Body of pancreas (tissue), 4 donors: ENCODE results near the gene TFAM.

ENCODE experiments used
- CTCF ChIP-seq, 7 experiments: fragments of 450-650 bp in 4 of 7; fragments of 200-600 bp in 3 of 7; sonication (generic) in 3 of 7; IDR thresholded peaks; one replicate each; pipeline ENCODE4 v1.5.1; 2016 to 2019; ENCODE audit warnings: antibody characterized with exemption in 7 of 7
- POLR2A ChIP-seq, 3 donors: fragments of 450-650 bp; IDR thresholded peaks; one replicate each; pipeline ENCODE4 v1.6.1; 2016; ENCODE audit warnings: antibody characterized with exemption in 3 of 3, mild to moderate bottlenecking in 2 of 3

DNA sequence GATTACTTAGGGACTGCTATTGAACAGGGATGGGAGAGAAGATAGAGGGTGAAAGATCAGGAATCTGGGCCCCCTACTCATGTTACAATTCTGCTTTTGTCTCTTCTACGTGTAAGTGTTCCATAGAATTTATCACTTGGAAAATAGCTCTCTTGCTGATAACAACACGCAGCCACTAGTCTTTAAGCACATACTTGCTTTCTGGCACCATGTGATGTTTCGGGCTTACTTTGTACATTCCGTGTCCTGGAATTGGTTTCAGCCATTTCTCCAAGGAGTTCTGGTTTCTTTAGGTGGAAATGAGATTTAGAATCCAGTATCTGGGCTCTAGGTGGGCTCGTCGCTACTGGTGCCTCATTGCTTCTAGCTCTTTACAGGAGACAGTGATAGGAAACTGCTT lies 59.7 kb downstream of the TFAM start:
- no peak for TF ChIP-seq CTCF (IDR thresholded peaks at IDR 0.05)
- no peak for TF ChIP-seq POLR2A (IDR thresholded peaks at IDR 0.05)
